H1 (cell line): ENCODE measurements around the gene CACNG1. TPM values are rescaled to one million over a fixed set of nuclear protein-coding genes. Genes with fewer than 3 reads are reported as not detected.

ENCODE experiments used
- CTCF ChIA-PET: fragments of 300-600 bp; sonication (Branson Sonifier 250); formaldehyde crosslinking; loops from one replicate; lab custom pipeline; 2021; ENCODE audit not compliant: partially characterized antibody; lab: Charles Lee
- POLR2A ChIA-PET: fragments of 300-600 bp; sonication (Branson Sonifier 250); formaldehyde crosslinking; loops from one replicate; lab custom pipeline; 2021; ENCODE audit warnings: inconsistent platforms; ENCODE audit not compliant: partially characterized antibody; lab: Charles Lee
- DNase-seq, 2 experiments: peaks; one replicate each; pipeline versions ENCODE4 v3.0.0 to v3.0.0-alpha.2; 2010 to 2022; ENCODE audit warnings: low spot score in 2 of 2, low read depth in 1 of 2, mixed read lengths in 1 of 2
- FAIRE-seq: peaks from 2 replicates; lab custom pipeline; 2011; peaks lifted over from hg19 to GRCh38; lab: Jason Lieb, UNC
- H2AFZ ChIP-seq: 2 replicates; pipeline ENCODE4 v1.8.1; 2012; ENCODE audit warnings: low read length, inconsistent platforms
- H2AK5ac ChIP-seq: 2 replicates; pipeline ENCODE4 v1.6.1; 2013; ENCODE audit warnings: low read depth, low read length
- H2BK120ac ChIP-seq: replicated peaks from 2 replicates; pipeline ENCODE3; 2013; ENCODE audit warnings: low read depth, low read length, inconsistent platforms
- H2BK12ac ChIP-seq: 2 replicates; pipeline ENCODE4 v1.6.1; 2013; ENCODE audit warnings: low read depth, low read length
- H2BK15ac ChIP-seq: 2 replicates; pipeline ENCODE4 v1.6.1; 2013; ENCODE audit warnings: low read length
- H2BK20ac ChIP-seq: 2 replicates; pipeline ENCODE4 v1.6.1; 2013; ENCODE audit warnings: low read length
- H2BK5ac ChIP-seq: 2 replicates; pipeline ENCODE4 v1.6.1; 2013; ENCODE audit warnings: low read depth, low read length
- H3K14ac ChIP-seq: 2 replicates; pipeline ENCODE4 v1.6.1; 2013; ENCODE audit warnings: inconsistent platforms; ENCODE audit not compliant: insufficient read length
- H3K18ac ChIP-seq: 2 replicates; pipeline ENCODE4 v1.6.1; 2013; ENCODE audit warnings: low read length; ENCODE audit errors: extremely low read depth
- H3K23ac ChIP-seq: 2 replicates; pipeline ENCODE4 v1.6.1; 2013; ENCODE audit warnings: inconsistent platforms; ENCODE audit not compliant: insufficient read length
- H3K23me2 ChIP-seq: 2 replicates; pipeline ENCODE4 v1.6.1; 2013; ENCODE audit warnings: low read depth, low read length
- H3K27ac ChIP-seq: 2 replicates; pipeline ENCODE4 v1.6.1; 2011; ENCODE audit warnings: low read depth, low read length, inconsistent platforms
- H3K27me3 ChIP-seq, 4 experiments: replicated peaks in 1 of 4; 1 replicate in 1 of 4; 2 replicates in 3 of 4; pipeline versions ENCODE4 v1.6.1 to v1.8.1; 2011 to 2013; ENCODE audit warnings: low read length in 3 of 4, mild to moderate bottlenecking in 3 of 4, inconsistent platforms in 2 of 4, mixed read lengths in 2 of 4, moderate library complexity in 1 of 4; ENCODE audit not compliant: control insufficient read depth in 3 of 4, insufficient read depth in 3 of 4; ENCODE audit errors: extremely low read depth in 1 of 4
- H3K36me3 ChIP-seq, 4 experiments: 2 replicates each; pipeline versions ENCODE4 v1.6.1 to v1.8.1; 2011 to 2013; ENCODE audit warnings: mild to moderate bottlenecking in 4 of 4, low read length in 3 of 4, moderate library complexity in 2 of 4, control low read depth in 1 of 4, inconsistent platforms in 1 of 4; ENCODE audit not compliant: insufficient read depth in 4 of 4, control insufficient read depth in 2 of 4
- H3K4ac ChIP-seq: replicated peaks from 2 replicates; pipeline ENCODE3; 2013; ENCODE audit warnings: low read length, low read depth, mixed read lengths, inconsistent platforms; ENCODE audit not compliant: insufficient read length
- H3K4me1 ChIP-seq, 4 experiments: replicated peaks in 1 of 4; 1 replicate in 1 of 4; 2 replicates in 3 of 4; pipeline versions ENCODE4 v1.6.1 to v1.8.1; 2011 to 2013; ENCODE audit warnings: low read length in 3 of 4, inconsistent platforms in 2 of 4, mixed read lengths in 1 of 4; ENCODE audit not compliant: insufficient read depth in 4 of 4, control insufficient read depth in 3 of 4
- H3K4me2 ChIP-seq, 2 experiments: 2 replicates each; pipeline versions ENCODE4 v1.6.1 to v1.8.1; 2011 to 2013; ENCODE audit warnings: low read depth in 2 of 2, low read length in 2 of 2, control low read depth in 1 of 2, inconsistent platforms in 1 of 2, mild to moderate bottlenecking in 1 of 2; ENCODE audit not compliant: insufficient read depth in 1 of 2
- H3K4me3 ChIP-seq, 4 experiments: fragments of 200-600, 300-600 bp in 1 of 4; sonication (generic), shearing (Covaris generic), sonication (Bioruptor Twin) in 1 of 4; 2 replicates each; pipeline versions ENCODE4 v1.5.1 to v1.8.1; 2011 to 2016; ENCODE audit warnings: low read length in 4 of 4, low read depth in 3 of 4, control low read depth in 2 of 4, inconsistent platforms in 2 of 4, mild to moderate bottlenecking in 2 of 4, mixed read lengths in 1 of 4, moderate library complexity in 1 of 4; ENCODE audit not compliant: insufficient read depth in 2 of 4; ENCODE audit errors: extremely low read depth in 1 of 4
- H3K56ac ChIP-seq: replicated peaks from 2 replicates; pipeline ENCODE3; 2013; ENCODE audit warnings: low read depth, mild to moderate bottlenecking, mixed read lengths, low read length, inconsistent platforms; ENCODE audit not compliant: insufficient read length
- H3K79me1 ChIP-seq: 2 replicates; pipeline ENCODE4 v1.6.1; 2013; ENCODE audit warnings: low read depth, low read length, control low read depth
- H3K79me2 ChIP-seq, 2 experiments: 2 replicates each; pipeline versions ENCODE4 v1.6.1 to v1.8.1; 2012 to 2013; ENCODE audit warnings: low read length in 2 of 2, mild to moderate bottlenecking in 2 of 2, inconsistent platforms in 1 of 2; ENCODE audit not compliant: insufficient read depth in 2 of 2, control insufficient read depth in 1 of 2
- H3K9ac ChIP-seq, 4 experiments: replicated peaks in 1 of 4; 1 replicate in 1 of 4; 2 replicates in 3 of 4; pipeline versions ENCODE4 v1.6.1 to v1.8.1; 2011 to 2013; ENCODE audit warnings: low read depth in 3 of 4, low read length in 3 of 4, control low read depth in 2 of 4, mild to moderate bottlenecking in 2 of 4, moderate library complexity in 2 of 4, inconsistent platforms in 1 of 4; ENCODE audit errors: extremely low read depth in 1 of 4
- H3K9me3 ChIP-seq, 2 experiments: 2 replicates each; pipeline versions ENCODE4 v1.6.1 to v1.8.1; 2012 to 2013; ENCODE audit warnings: mild to moderate bottlenecking in 2 of 2, moderate library complexity in 2 of 2, control low read depth in 1 of 2, inconsistent platforms in 1 of 2, low read depth in 1 of 2, low read length in 1 of 2, mixed read lengths in 1 of 2; ENCODE audit not compliant: insufficient read depth in 2 of 2
- H4K20me1 ChIP-seq, 2 experiments: replicated peaks in 1 of 2; 2 replicates each; pipeline versions ENCODE3 to v1.8.1; 2011 to 2013; ENCODE audit warnings: inconsistent platforms in 2 of 2, low read length in 2 of 2, mild to moderate bottlenecking in 1 of 2; ENCODE audit not compliant: insufficient read depth in 2 of 2, control insufficient read depth in 1 of 2
- H4K5ac ChIP-seq: 2 replicates; pipeline ENCODE4 v1.6.1; 2013; ENCODE audit warnings: low read length, low read depth, mixed read lengths, inconsistent platforms; ENCODE audit not compliant: insufficient read length
- H4K8ac ChIP-seq: 2 replicates; pipeline ENCODE4 v1.8.0; 2013; ENCODE audit warnings: mild to moderate bottlenecking, moderate library complexity, low read length, inconsistent platforms; ENCODE audit not compliant: insufficient read depth; ENCODE audit errors: extremely low read depth
- H4K91ac ChIP-seq: replicated peaks from 2 replicates; pipeline ENCODE3; 2013; ENCODE audit warnings: low read length, mixed read lengths, inconsistent platforms; ENCODE audit not compliant: insufficient read length
- ATF2 ChIP-seq: IDR thresholded peaks from 2 replicates; pipeline ENCODE4 v1.6.1; 2012; ENCODE audit warnings: low read length, inconsistent platforms
- CBX8 ChIP-seq: fragments of 300-800, 300-1000 bp; sonication (generic); IDR thresholded peaks from 2 replicates; pipeline ENCODE4 v1.7.1; 2016; ENCODE audit warnings: low read depth, low read length, borderline replicate concordance
- CHD2 ChIP-seq: IDR thresholded peaks from 2 replicates; pipeline ENCODE4 v1.6.1; 2012; ENCODE audit warnings: low read length, improper control_type of control experiment
- CREB1 ChIP-seq: IDR thresholded peaks from 2 replicates; pipeline ENCODE4 v1.6.1; 2012; ENCODE audit warnings: inconsistent platforms
- PHF8 ChIP-seq: fragments of 200-600 bp; sonication (generic); conservative IDR thresholded peaks from 2 replicates; pipeline ENCODE4 v1.7.1; 2012; ENCODE audit warnings: low read depth, mild to moderate bottlenecking, inconsistent platforms, low read length, moderate library complexity
- RXRA ChIP-seq: IDR thresholded peaks from 2 replicates; pipeline ENCODE4 v1.6.1; 2011; ENCODE audit warnings: low read depth, mild to moderate bottlenecking, low read length, moderate library complexity; ENCODE audit not compliant: insufficient read depth
- SIN3A ChIP-seq, 2 experiments: IDR thresholded peaks in 1 of 2; conservative IDR thresholded peaks in 1 of 2; 2 replicates each; pipeline ENCODE4 v1.6.1; 2011 to 2012; ENCODE audit warnings: low read length in 2 of 2, improper control_type of control experiment in 1 of 2, low read depth in 1 of 2, mild to moderate bottlenecking in 1 of 2
- TAF7 ChIP-seq: optimal IDR thresholded peaks from 2 replicates; pipeline ENCODE3; 2011; ENCODE audit warnings: low read depth, mild to moderate bottlenecking, inconsistent platforms, low read length, moderate library complexity, borderline replicate concordance
- WGBS, 2 experiments: shearing (Covaris generic) in 1 of 2; methylation state at CpG; one replicate each; pipeline versions ENCODE4 v1.1.6 to v1.1.7; 2013 to 2015; ENCODE audit warnings: low lambda C conversion rate in 2 of 2, mixed read lengths in 2 of 2, inconsistent platforms in 1 of 2, low coverage in 1 of 2, missing lambda C conversion rate in 1 of 2; ENCODE audit not compliant: insufficient replicate concordance in 2 of 2, insufficient coverage in 1 of 2, insufficient read length in 1 of 2; ENCODE audit errors: extremely low coverage in 1 of 2, missing lambda C conversion rate in 1 of 2; 5-methylcytosine and 5-hydroxymethylcytosine counted together
- polyA plus RNA-seq, 7 experiments: library from polyadenylated mRNA; depleted of rRNA in 3 of 7; stranded (reverse) in 5 of 7; unstranded in 2 of 7; fragments of >200 nt in 5 of 7; fragments of 200-250 nt in 2 of 7; gene quantifications; 1 replicate in 5 of 7; 2 replicates in 1 of 7; 4 replicates in 1 of 7; pipeline versions ENCODE4 v1.2.1 to v1.2.3, GENCODE V29; 2011 to 2013; ENCODE audit warnings: missing spikeins in 2 of 7, mixed read lengths in 2 of 7
- total RNA-seq: library from RNA; stranded (reverse); fragmentation: NEBNext Ultra II Directional; extraction: Animal tissue kit (Norgen Biotek cat#: 25700); gene quantifications from 2 replicates; pipeline ENCODE4 v1.2.1, GENCODE V29; 2021

CACNG1 gene
- total and polyA plus RNA-seq, 2 of the 8 experiments (the other 6 are each of a cell fraction or from before 2014, with no cell fraction given): not detected

DNA sequence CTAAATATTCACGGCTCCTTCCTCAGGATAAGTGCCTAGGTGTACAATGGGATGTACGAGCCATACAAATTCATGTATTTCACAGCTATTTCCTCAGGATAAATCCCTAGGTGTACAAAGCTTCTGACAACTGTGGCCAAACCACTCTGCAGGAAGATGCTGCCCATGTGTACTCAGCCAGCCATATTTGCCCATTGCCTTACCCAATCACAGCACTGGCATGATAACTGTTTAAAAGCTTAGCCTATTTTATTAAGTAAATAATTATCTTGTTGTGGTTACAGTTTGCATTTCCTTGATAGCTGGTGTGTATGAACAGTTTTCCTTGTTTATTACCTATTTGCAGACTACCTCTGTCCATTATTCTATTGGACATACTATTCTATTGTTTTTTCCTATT is 35.1 kb downstream of the CACNG1 start:
- no peak for DNase-seq
- H3K9ac ChIP-seq: no peak overlapping the region
- no peak for TF ChIP-seq CHD2
- TF ChIP-seq SIN3A (conservative IDR thresholded peaks at IDR 0.05 in 1 of 2, IDR thresholded peaks at IDR 0.05 in 1 of 2; ENCODE audit: low read depth in 1 of 2, low read length in 2 of 2): no peak
- no peak for TF ChIP-seq CREB1
- TF ChIP-seq RXRA: no peak
- TF ChIP-seq PHF8: no peak
- TF ChIP-seq TAF7: no peak
- no peak for TF ChIP-seq CBX8
- no peak for TF ChIP-seq ATF2

More for the DNA sequence above, 35.1 kb downstream of the CACNG1 start:
- Histone ChIP-seq H3K23ac (no peak overlapping the region), H3K4ac (no peak overlapping the region), H4K8ac (no peak overlapping the region), H2BK12ac (no peak overlapping the region), H2AFZ (no peak overlapping the region), H3K14ac (no peak overlapping the region), H2AK5ac (no peak overlapping the region), H3K36me3 (no peaks in the 10 kb centered on the region), H4K5ac (no peak overlapping the region), H3K27me3 (no peaks in the 10 kb centered on the region), H3K4me1 (no peaks in the 10 kb centered on the region), H3K23me2 (no peaks in the 10 kb centered on the region), H3K27ac (no peak overlapping the region), H3K79me1 (no peaks in the 10 kb centered on the region), H3K79me2 (no peaks in the 10 kb centered on the region), H3K9me3 (no peaks in the 10 kb centered on the region), H3K18ac (no peak overlapping the region), H3K4me2 (no peak overlapping the region), H4K20me1 (no peaks in the 10 kb centered on the region), H2BK20ac (no peak overlapping the region), H3K56ac (no peak overlapping the region), H4K91ac (no peak overlapping the region), H2BK5ac (no peak overlapping the region), H2BK15ac (no peak overlapping the region), H2BK120ac (no peak overlapping the region), H3K4me3 (no peak overlapping the region)
- WGBS, 2 experiments: 90% methylated on average over 2 of the region's 2 CpGs; no CpG with 5 or more reads in 1 of the 2 experiments
- FAIRE-seq: no peak
- POLR2A ChIA-PET: no interaction called here
- CTCF ChIA-PET: interaction anchor here (1.4 kb wide), 1 partner anchor 11 kb away, joined by 3 read pairs; no protein-coding TSS in a partner anchor
